ENCODE results near the gene KSR2.
"Not testable (repeated sequence)": the region's sequence is repeated elsewhere in the genome, so short reads cannot be mapped to it uniquely, and the experiment has no call there.

Gene KSR2

DNA sequence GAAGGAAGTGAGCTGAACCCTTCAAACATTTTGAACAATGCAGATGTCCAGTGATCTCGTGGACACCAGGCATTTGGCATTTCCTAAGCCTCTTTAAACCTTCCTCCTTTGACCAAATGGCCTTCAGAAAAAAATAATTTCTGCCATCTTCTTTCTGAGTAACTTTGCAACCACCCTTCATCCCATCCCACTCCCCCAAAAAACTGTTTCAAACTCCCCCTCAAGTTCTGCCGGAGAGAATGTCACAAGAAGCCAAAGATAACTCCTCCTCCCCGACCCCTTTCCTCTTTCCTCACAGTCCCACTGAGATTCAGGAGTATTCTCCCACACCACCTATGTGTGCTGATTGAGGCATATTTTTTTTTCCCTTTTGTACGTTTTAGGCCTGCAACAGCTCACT is 1.7 kb downstream of the KSR2 start:
- DNase-seq, result no peak

DNA sequence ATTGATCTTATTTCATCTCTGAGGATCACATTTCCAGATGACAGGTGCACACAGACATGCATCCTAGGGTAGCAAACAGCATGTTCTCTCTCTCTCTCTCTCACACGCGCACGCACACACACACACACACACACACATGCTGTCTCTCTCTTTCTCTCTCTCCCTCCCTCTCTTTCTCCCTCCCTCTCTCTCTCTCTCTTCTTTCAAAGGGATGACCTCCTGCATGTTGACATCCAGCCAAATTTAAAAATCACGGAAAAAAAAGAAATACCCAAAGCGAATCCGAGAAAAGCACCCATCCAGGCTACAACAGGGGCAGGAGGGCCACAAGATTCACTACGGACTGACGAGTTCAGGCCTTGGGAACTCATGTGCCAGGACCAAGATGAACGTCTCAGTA is 2.3 kb downstream of the KSR2 start:
- DNase-seq, result peak; percentile 3

DNA sequence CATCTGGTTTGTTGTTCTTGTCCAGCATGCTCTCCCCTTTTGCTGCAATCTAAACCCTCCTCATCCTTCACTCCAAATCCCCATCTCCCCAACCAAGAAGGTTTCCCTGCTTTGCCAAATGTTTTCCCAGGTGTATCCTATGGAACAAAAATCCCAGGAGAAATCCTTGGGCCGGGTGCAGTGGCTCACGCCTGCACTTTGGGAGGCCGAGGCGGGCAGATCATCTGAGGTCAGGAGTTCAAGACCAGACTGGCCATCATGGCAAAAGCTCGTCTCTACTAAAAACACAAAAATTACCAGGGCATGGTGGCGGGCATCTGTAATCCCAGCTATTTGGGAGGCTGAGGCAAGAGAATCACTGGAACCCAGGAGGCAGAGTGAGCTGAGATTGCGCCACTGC is 5.0 kb downstream of the KSR2 start:
- DNase-seq, result no peak

DNA sequence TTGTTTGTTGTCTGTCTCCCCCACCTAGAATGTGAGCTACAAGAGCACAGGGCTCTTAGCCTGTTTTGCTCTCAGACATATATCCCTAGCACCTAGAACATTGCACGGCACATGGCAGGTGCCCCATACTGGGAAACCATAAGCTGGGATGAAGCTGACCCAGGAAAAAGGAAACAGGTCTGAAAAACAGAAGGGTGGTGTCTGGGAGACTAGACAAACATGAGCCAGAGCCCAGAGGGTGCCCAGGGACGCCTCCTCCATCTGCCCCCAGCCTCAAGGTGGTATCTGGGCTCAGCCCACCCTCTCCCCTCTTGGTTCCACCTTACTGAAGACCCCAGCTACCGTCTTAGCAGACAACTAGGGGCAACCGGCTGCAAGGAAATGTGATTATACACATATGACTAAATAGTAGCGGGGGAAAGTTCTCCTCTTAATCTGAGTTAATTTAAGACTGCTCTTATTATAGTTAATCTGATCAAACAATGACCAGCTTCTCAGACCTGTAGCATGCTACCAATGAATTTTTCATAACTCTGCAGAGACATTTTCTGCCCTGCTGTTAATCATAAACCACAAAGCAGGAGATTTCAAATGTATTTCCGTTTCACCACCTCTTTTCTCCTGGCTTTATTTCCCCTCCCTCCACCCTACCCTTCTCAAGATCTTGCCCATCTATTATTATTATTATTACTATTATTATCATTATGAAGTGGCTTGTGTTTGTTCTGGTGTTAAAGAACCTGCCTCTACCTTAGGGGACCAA is 31.9 kb downstream of the KSR2 start:
- DNase-seq, result no peak

DNA sequence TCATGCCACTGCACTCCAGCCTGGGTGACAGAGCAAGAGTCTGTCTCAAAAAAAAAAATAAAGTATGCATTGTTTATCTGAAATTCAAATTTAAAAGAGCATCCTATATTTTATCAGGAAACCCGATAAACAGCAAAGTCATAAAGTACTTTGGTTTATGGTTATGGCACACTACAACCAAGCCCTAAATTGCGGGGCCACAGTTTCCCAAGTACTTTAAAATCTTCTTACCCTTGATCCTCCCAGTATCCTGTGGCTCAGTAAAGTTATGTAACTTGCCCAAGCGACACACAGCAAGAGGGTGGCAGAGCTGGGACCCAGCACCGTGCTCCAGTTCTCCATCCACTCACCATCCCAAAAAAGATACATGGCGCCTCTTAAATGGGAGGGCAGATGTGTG is 35.2 kb downstream of the KSR2 start:
- DNase-seq, result no peak

DNA sequence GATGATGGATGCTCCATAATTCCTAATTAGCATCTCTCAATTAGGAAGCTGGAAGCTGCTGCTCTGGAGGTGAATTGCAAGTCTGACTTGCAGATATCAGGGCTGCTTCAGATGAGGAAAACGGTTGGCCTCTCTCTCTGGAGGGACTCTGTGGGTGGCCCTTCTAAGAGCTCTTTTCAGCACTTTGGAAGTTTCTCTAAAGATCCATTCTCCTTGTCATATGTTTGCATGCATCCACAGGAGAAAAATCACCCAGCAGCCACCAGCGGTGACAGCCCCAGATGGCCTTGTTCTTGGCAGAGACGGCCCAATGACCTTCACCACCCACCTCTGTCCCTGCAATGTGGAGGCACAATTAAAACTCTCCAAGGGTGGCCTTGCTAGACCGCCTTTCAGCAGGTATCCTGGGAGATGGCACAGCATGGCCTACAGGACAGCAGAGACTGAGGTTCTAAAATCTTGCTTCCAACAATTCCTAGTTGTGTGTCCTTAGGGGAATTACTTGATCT is 42.3 kb downstream of the KSR2 start:
- no peak for DNase-seq

DNA sequence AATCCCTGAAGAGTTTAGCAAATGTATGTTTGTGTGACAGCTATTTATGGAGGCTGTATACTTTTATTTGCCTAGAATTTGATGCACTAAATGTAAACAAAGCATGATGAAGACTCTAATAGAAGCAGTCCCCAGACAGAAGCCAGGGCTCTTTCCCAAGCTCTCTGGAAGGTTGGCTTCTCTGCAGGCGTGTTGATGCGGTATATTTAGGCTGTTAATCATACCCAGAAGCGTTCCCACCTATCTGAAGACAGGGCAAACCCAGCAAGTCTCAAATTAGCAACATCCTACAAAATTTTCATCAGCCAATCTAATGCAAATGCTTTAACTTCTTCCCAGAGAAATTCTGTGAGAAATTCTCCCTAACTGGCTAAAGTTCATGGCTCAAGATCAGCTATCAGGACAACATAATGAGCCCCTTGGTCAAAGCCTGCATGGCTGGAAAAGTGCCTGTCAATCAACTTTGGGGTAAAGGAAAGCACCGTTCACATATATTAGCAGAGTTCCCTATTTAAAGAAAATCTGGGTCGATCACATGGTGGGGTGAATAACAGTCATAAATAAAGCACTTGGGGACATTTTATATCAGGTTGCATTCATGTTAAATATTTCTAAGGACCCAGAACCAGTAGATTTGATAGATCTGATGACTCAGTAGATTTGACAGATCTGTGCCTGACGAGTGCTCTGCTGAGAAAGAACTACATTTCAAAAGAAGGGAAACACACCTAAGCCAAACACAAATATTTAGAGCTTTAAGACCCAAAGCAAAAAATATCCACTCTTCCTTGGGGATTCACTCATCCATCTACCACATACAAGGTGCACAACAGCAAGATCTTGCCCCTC is 46.6 kb downstream of the KSR2 start:
- DNase-seq, result no peak

DNA sequence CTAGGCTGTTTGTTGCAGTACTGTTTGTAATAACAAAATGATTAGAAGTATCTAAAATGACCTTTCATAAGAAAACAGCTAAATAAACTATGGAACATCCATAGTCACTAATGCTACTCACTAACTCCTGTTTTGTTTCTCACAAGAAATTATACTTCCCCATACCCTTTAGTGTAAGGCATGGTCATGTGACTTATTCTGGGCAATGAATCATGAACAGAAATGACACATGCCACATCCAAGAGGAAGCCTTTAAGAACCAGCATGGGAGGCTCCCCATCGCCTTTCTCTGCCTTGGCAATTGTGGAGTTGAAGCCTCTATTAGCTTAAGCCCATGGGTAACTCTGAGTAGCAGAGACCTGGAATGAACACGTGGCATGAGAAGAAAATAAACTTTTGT is 49.3 kb downstream of the KSR2 start:
- DNase-seq, result no peak

DNA sequence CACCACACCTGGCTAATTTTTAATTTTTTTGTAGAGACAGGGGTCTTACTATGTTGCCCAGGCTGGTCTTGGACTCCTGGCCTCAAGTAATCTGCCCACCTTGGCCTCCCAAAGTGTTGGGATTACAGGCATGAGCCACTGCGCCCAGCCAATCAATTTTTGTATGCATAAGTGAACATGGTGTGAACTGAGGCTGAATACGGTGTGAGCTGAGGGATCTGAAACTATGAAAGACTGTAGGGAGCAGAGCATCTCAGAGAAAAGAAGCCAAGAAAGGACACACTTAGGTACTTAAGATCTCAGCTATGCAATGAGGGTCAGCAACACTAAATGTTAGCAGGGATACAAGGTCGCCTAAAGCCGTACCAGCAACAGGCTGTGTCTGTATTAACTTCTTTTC is 54.1 kb downstream of the KSR2 start:
- no peak for DNase-seq

DNA sequence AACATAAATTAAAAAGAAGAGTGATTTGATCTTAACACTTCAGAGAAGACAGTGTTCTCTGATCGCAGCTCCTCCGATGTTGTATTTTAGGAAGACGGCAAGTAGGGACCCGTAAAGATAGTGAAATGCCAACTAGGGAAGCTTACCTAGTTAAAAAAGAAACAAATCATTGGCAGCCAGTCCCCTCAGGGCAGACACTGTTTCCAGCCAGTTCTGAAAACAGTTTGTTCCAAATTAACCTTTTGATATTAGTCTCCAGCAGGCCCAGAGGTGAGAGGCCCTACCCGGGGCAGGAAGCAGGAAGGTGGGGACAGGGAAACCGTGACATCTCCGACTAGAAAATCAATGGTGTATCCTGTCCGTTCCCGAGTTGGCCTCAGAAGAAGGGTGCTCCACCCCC is 56.0 kb downstream of the KSR2 start:
- no peak for DNase-seq

DNA sequence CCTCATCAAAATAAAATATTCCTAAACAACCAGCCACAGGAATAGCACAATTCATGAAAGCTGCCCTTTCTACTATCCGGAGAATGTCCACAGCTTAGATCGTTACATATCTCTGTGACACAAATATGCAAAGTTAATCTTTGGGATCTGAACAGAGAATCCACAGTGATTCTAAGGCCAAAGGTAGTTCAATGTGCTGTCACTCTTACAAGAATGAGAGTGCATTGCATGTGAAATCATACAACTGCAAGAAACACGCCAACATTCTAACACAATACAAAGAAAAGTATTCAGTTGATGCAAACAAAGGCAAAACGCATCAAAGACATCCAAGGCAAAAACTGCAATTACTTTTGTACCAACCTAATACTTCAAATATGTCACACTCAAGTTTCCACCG is 60.4 kb downstream of the KSR2 start:
- no peak for DNase-seq

DNA sequence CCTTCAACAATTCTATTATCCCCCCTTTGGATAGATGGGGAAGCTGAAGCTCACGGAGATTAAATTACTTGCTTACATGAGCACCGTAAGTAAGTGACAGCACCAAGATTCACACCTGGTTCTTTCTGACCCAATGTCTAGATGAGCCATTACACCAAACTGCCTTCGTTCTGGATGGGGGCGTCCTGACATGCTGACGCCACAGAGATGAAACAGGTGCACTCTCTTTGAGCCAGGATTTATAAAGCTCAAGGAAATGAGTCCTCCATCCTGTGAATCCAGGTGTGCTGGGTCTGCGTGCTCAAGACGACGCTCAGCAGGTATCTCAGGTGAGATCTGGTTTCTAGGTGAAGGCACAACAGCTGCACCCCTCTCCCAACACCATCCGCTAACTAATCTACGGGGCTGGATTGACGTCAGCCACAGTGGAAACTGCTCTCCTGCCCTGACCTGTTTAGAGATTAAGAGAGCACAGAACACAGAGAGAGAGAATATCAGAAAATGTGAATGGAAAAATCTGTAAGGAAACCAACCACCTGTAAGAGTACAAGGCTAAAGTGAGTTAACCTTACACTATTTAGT is 61.6 kb downstream of the KSR2 start:
- DNase-seq, result no peak

DNA sequence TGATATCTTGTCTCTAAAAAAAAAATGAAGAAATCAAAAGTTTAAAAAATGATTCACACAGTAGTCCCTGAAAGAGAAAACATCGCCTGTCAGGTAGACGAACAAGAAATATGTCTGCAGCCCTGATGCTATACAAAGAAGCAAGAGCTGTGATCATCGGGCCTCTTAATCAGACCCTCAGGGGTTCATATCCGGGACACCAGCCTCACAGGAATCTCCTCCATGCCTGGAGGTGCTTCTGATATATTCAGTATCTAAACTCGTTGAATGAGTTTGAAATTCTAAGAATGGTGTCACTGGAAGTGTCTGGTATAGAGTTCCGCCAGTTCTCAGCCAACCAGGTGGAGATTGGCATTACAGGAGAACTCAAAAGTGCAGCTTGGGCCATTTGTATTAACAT is 64.7 kb downstream of the KSR2 start:
- DNase-seq, result no peak

DNA sequence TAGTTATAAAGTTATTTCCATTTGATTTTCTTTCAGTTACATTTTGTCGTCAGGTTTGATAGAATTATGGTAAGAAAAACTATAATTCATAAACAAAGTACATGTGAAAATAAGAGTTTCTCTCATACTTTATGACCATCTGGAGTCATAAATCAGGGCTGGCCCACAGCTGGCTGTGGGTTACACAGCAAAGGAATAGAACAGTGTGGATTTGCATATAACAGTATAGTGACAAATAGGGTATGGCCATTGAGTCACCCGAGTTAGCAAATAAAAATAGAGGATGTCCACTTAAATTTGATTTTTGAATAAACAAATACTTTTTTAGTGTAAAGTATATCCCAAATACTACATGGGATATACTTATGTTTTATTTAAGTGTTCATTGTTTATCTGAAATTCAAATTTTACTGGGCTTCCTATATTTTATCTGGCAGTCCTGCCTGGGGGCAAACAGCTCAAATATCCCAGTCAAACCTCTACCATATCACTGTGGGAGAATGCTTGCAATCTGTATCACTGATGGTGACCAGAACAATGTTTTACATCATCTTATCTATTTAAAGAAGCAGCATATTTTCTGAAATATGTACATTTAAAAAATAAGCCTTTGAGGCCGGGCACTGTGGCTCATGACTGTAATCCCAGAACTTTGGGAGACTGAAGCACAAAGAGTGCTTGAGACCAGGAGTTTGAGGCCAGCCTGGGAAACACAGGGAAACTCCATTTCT is 65.5 kb downstream of the KSR2 start:
- no peak for DNase-seq

DNA sequence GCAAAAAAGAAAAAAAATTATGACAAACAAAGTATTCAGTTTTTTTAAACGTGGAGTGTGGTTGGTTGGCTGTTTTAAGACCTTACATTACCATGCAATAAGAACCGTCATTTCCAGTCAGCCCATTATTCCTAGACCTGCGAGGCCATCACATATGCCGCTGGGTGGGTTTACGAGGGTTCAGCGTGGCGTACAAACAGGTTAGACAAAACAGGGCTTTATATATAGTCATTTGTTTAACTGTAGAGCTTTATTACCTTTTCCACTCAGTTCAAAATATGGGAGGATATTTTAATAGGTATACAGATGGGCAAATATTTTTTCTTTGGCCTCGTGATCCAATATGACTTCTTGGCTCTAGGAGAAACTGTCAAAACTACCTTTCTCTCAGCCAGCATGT is 67.2 kb downstream of the KSR2 start:
- no peak for DNase-seq

DNA sequence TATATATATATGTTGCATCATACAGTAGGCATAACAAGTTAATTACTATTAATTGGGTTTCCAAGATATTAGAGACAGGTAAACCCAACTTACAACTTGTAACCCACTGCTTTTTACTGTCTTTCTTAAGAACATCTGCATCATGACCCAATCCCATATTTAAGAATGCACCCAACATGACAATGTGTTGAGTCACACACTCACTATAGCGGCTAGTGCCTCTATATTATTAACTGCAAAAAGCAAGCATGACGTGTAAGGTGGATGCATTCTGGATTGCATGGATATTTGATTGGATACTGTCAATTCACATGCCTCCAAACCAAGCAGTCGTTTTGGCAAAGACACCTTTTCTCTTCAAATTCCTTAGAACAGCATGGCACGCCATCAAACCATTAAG is 68.2 kb downstream of the KSR2 start:
- no peak for DNase-seq

DNA sequence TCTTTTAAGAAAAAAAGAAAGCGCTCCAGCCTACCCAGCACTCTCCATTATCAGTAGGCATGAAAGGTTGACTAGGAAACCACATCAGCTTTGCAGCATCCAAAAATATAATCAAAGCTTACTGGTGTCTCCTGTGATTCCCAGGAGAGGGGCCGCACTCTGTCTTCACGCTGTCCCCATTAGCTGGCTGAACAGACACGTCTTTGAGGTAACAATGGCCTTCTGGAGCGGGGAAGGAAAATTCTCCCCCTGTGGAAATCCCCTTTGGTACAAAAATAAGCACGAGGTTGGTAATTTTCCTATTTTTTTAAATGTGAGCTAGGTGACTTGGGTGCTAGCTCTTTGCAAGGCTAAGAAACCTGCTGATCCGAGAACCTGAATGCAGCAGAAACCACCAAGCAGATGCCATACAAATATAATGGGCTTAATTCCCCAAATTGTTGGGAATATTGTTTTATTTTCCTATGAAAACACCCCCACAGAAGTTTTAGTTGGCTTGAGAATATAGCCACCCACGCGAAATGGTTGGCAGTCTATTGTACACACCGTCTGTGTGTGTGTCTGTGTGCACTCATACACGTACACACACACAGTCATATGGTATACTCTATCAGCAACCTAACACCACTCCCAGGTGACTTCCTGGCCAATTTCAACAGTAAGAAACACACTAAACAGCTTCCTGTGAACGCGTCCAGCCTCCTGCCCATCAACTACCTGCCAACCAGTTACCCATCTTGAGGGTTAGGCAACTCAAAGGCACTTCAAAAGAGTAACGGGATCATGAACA is 71.2 kb downstream of the KSR2 start:
- DNase-seq, result no peak

DNA sequence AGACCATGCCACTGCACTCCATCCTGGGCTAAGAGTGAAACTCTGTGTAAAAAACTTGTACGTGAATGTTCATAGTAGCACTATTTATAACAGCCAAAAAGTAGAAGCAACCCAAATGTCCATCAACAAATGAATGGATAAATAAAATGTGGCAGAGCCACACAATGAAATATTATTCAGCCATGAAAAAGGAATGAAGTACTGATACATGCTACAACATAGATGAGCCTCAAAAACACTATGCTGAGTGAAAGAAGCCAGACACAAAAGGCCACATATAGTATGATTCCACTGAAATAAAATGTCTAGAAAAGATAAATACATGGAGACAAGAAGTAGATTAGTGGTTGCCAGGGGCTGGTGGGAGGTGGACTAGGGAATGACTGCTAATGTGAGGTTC is 72.8 kb downstream of the KSR2 start:
- no peak for DNase-seq

DNA sequence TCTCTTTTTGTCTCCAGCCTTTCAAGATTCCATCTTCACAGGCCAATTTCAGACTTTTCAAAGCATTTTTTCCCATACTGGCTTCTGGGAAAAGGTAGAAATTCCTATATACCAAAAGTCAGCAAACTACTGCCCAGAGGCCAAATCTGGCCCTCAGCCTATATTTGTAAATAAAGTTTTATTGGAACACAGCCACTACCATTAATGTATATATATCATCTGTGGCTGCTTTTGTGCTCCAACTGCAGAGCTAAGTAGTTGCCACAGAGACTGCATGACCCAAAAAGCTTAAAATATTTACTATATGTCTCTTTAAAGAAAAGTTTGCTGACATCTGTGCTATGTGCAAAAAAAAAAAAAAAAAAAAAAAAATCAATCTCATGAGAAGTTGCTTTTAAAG is 76.3 kb downstream of the KSR2 start:
- no peak for DNase-seq

DNA sequence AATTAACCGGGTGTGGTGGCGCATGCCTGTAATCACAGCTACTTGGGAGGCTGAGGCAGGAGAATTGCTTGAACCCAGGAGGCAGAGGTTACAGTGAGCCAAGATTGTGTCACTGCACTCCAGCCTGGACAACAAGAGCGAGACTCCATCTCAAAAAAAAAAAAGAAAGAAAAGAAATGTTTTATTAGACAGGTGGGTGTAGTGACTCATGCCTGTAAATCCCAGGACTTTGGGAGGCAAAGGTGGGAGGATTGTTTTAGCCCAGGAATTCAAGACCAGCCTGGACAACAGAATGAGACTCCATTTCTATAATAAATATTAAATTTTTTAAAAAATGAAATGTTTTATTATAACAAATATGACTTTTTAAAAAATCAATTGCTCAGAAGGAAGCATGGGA is 77.5 kb downstream of the KSR2 start:
- DNase-seq, result not testable (repeated sequence)

DNA sequence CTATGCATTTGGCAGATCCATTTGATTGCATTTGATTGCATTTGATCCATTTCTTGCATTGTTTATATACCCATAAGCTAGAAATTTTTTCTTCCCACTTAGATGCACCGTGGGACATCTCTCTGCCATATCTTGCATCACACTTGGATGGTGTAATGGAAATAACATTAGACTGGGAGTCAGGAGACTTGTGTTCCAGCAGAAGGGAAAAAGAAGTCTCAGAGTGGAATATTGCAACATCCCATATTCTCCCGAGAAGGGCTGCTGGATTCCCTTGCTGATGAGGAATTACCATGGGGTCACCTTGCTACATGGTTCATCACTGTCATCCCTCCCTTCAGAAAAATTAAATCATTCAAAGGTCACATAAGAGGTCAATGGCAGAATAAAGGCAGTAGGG is 78.1 kb downstream of the KSR2 start:
- DNase-seq, result no peak

DNA sequence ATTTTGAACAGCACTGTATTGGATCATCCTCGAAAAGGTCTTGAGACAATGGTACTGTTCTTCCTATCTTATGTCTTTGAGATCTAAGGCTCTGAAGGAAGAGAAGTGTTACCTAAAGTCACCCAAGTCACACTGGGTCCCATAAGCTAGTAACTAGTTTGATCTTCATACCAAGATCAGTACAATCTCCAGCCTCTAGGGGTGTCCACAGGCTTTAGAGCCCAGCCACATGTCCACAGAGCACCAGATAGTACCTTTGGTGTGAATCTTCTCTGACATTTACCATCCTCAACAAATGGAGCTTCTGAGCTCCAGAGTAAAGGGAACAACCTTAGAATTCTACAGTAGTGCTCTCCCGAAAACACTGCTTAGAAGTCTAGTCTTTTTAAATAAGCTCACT is 78.7 kb downstream of the KSR2 start:
- DNase-seq, result no peak
